ENCODE measurements around the gene LYSMD4. TPM values are rescaled to one million over a fixed set of nuclear protein-coding genes. Genes with fewer than 3 reads are reported as not detected.
A peak's percentile ranks its signal among the peaks of the same experiment; 100 is the strongest.
"Not testable (repeated sequence)": the region's sequence is repeated elsewhere in the genome, so short reads cannot be mapped to it uniquely, and the experiment has no call there.

The LYSMD4 gene
- total and polyA plus RNA-seq, 5 donors from 2014 or later: 4.9 to 14.6 (median 6.6) TPM

DNA sequence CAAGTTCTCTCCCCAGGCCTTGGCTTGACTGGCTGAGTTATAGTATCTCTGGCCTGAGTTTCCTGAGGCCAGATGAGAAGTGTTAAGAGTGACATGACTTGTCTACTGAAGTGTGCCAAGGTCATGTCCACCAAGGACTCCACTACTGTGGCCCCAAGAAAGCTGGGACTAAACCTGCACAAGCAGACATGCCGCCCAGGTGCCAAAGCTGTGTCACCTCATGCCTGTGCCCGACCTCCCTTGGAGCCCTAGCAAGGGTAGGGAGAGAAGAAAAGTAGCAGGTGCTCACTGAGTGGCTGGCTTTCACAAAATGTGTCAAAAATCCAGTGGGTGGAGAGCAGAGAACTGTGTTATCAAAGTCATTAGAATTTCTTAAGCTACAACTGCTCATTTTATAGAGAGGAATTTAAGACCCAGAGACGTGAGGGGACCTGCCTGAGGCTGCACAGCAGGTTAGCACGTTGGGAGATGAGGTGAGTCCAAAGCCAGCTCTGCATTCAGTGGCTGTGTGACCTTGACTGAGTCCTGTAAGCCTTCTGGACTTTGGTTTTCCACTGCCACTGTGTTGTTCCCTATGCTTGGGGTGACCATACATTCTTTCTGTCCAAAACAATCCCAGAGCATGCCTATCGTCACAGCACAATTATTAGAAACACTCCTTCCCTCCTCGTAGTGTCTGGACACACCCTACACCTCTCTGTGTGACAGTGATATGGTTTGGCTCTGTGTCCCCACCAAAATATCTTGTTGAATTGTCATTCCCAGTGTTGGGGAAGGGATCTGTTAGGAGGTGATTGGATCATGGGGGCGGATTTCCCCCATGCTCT lies 5.0 kb upstream of the LYSMD4 start:
- H3K36me3 ChIP-seq (ENCODE audit: control insufficient read depth, insufficient read depth, low read length): no peaks in the 10 kb centered on the region
- H3K27me3 ChIP-seq (ENCODE audit: control insufficient read depth, insufficient read depth, low read length): no peaks in the 10 kb centered on the region
- H3K27me3 Mint-ChIP-seq: peaks cover 11% of the 10 kb centered on the region
- H3K4me1 Mint-ChIP-seq: peaks cover 0 to 5% (median 4%) of the 10 kb centered on the region in 4 donors
- no peak overlapping the region for H3K27ac Mint-ChIP-seq
- no peaks in the 10 kb centered on the region for H3K9me3 ChIP-seq (ENCODE audit: control insufficient read depth in 2 of 2, low read length in 2 of 2)
- H3K4me3 ChIP-seq (ENCODE audit: low read depth, low read length): no peak overlapping the region
- no peak overlapping the region for H3K27ac ChIP-seq (ENCODE audit: insufficient read depth, low read length, poor library complexity, severe bottlenecking)
- no peak for DNase-seq
- ATAC-seq (ENCODE audit: low read depth in 2 of 2): no peak
- peaks cover 4% of the 10 kb centered on the region for H3K4me1 ChIP-seq (ENCODE audit: control insufficient read depth, insufficient read depth, low read length, poor library complexity, severe bottlenecking)
- H3K4me3 Mint-ChIP-seq: no peak overlapping the region
- H3K9me3 Mint-ChIP-seq: no peaks in the 10 kb centered on the region
- H3K36me3 Mint-ChIP-seq: no peaks in the 10 kb centered on the region

- DNase-seq: no peak
- Mint-ChIP-seq H3K4me1 (peaks cover 3 to 13% (median 4%) of the 10 kb centered on the region in 4 donors), H3K4me3 (no peak overlapping the region), H3K36me3 (no peaks in the 10 kb centered on the region), H3K9me3 (no peaks in the 10 kb centered on the region), H3K27me3 (peaks cover 11% of the 10 kb centered on the region), H3K27ac (no peak overlapping the region)
- Histone ChIP-seq H3K4me1 (ENCODE audit: control insufficient read depth, insufficient read depth, low read length, poor library complexity, severe bottlenecking) (peaks cover 15% of the 10 kb centered on the region), H3K27ac (ENCODE audit: insufficient read depth, low read length, poor library complexity, severe bottlenecking) (no peak overlapping the region), H3K36me3 (ENCODE audit: control insufficient read depth, insufficient read depth, low read length) (no peaks in the 10 kb centered on the region), H3K4me3 (ENCODE audit: low read depth, low read length) (no peak overlapping the region), H3K9me3 (ENCODE audit: control insufficient read depth in 2 of 2, low read length in 2 of 2) (no peaks in the 10 kb centered on the region), H3K27me3 (ENCODE audit: control insufficient read depth, insufficient read depth, low read length) (no peaks in the 10 kb centered on the region)
- ATAC-seq (ENCODE audit: low read depth in 2 of 2): no peak
These were observed 3.5 kb upstream of the LYSMD4 start for GRCh38 chr15:99736702-99737101.

GRCh38 chr15:99735868-99736267 lies 2.6 kb upstream of the LYSMD4 start:
- Histone ChIP-seq H3K27me3 (ENCODE audit: control insufficient read depth, insufficient read depth, low read length) (no peaks in the 10 kb centered on the region), H3K4me1 (ENCODE audit: control insufficient read depth, insufficient read depth, low read length, poor library complexity, severe bottlenecking) (peaks cover 15% of the 10 kb centered on the region), H3K4me3 (ENCODE audit: low read depth, low read length) (no peak overlapping the region), H3K36me3 (ENCODE audit: control insufficient read depth, insufficient read depth, low read length) (no peaks in the 10 kb centered on the region), H3K9me3 (ENCODE audit: control insufficient read depth in 2 of 2, low read length in 2 of 2) (no peaks in the 10 kb centered on the region), H3K27ac (ENCODE audit: insufficient read depth, low read length, poor library complexity, severe bottlenecking) (no peak overlapping the region)
- H3K9me3 Mint-ChIP-seq: no peaks in the 10 kb centered on the region
- peaks cover 7 to 17% (median 9%) of the 10 kb centered on the region in 4 donors for H3K4me1 Mint-ChIP-seq
- ATAC-seq (ENCODE audit: low read depth in 2 of 2) (no peak), DNase-seq (no peak)
- peak overlapping the region in 2 of 4 donors; percentile 61 to 82 for H3K4me3 Mint-ChIP-seq
- H3K36me3 Mint-ChIP-seq: no peaks in the 10 kb centered on the region
- H3K27ac Mint-ChIP-seq: peak overlapping the region in 1 of 3 donors; percentile 38
- peaks cover 11% of the 10 kb centered on the region for H3K27me3 Mint-ChIP-seq

DNA sequence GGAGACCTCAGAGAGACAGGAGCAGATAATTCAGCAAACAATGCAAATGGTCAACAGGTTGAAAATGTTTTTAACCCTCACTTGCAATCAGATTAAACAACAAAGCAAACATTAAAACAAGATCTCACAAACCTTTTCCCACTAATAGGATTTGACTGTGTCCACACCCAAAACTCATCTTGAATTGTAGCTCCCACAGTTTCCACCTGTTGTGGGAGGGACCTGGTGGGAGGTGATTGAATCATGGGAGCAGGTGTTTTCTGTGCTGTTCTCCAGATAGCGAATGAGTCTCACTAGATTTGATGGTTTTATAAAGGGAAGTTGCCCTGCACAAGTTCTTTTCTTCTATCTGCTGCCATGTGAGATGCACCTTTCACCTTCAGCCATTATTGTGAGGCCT lies 1.3 kb upstream of the LYSMD4 start:
- no peaks in the 10 kb centered on the region for H3K36me3 ChIP-seq (ENCODE audit: control insufficient read depth, insufficient read depth, low read length)
- H3K27me3 Mint-ChIP-seq: peaks cover 11% of the 10 kb centered on the region
- no peaks in the 10 kb centered on the region for H3K36me3 Mint-ChIP-seq
- DNase-seq (no peak), ATAC-seq (ENCODE audit: low read depth in 2 of 2) (no peak)
- H3K27ac ChIP-seq (ENCODE audit: insufficient read depth, low read length, poor library complexity, severe bottlenecking): no peak overlapping the region
- peak overlapping the region; percentile 33 to 82 (median 59) for H3K4me3 Mint-ChIP-seq
- H3K4me3 ChIP-seq (ENCODE audit: low read depth, low read length): no peak overlapping the region
- H3K4me1 ChIP-seq (ENCODE audit: control insufficient read depth, insufficient read depth, low read length, poor library complexity, severe bottlenecking): peaks cover 15% of the 10 kb centered on the region
- H3K27ac Mint-ChIP-seq: peak overlapping the region; percentile 10 to 94 (median 76)
- no peaks in the 10 kb centered on the region for H3K9me3 ChIP-seq (ENCODE audit: control insufficient read depth in 2 of 2, low read length in 2 of 2)
- H3K27me3 ChIP-seq (ENCODE audit: control insufficient read depth, insufficient read depth, low read length): no peaks in the 10 kb centered on the region
- H3K4me1 Mint-ChIP-seq: peaks cover 12 to 21% (median 16%) of the 10 kb centered on the region in 4 donors
- H3K9me3 Mint-ChIP-seq: no peaks in the 10 kb centered on the region

- H3K4me3 ChIP-seq (ENCODE audit: low read depth, low read length); H3K27me3 ChIP-seq (ENCODE audit: control insufficient read depth, insufficient read depth, low read length); ATAC-seq (ENCODE audit: low read depth in 2 of 2); H3K36me3 ChIP-seq (ENCODE audit: control insufficient read depth, insufficient read depth, low read length); DNase-seq; H3K9me3 ChIP-seq (ENCODE audit: control insufficient read depth in 2 of 2, low read length in 2 of 2); H3K9me3 Mint-ChIP-seq; H3K36me3 Mint-ChIP-seq: not testable (repeated sequence)
- peak overlapping the region; percentile 94 to 98 (median 96) for H3K27ac Mint-ChIP-seq
- H3K4me1 Mint-ChIP-seq: peaks cover 12 to 21% (median 16%) of the 10 kb centered on the region in 4 donors
- H3K27me3 Mint-ChIP-seq: peaks cover 11% of the 10 kb centered on the region
- peak overlapping the region; percentile 83 for H3K27ac ChIP-seq (ENCODE audit: insufficient read depth, low read length, poor library complexity, severe bottlenecking)
- H3K4me3 Mint-ChIP-seq: peak overlapping the region; percentile 80 to 96 (median 88)
- peaks cover 15% of the 10 kb centered on the region for H3K4me1 ChIP-seq (ENCODE audit: control insufficient read depth, insufficient read depth, low read length, poor library complexity, severe bottlenecking)
These were observed 729 bp upstream of the LYSMD4 start for GRCh38 chr15:99734040-99734291.

DNA sequence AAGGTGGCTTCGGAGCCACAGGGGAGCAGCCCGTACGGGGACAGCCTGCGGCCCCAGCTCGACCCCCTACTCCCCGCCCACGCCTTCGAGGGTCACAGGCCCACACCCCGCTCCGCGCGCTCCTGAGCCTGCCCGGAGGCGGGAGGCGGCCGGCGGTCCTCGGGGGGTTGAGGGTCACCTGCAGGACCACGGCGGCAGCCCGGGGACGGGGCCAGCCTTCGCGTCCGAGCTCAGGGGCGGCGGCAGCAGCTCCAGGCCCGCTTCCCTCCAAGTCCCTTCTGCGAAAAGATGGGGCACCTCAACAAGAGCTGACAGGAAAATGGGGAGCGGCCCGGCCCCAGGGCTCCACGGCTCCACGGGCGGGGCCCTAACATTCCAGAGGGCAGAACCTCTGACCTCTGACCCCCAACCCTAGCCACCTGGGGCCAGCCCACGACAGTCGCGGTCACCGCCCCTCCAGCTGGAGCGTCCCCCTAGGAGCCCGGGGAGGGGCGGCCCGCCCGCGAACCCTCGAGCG lies 428 bp downstream of the LYSMD4 start:
- H3K27me3 Mint-ChIP-seq: peaks cover 11% of the 10 kb centered on the region
- H3K4me1 ChIP-seq (ENCODE audit: control insufficient read depth, insufficient read depth, low read length, poor library complexity, severe bottlenecking): peaks cover 15% of the 10 kb centered on the region
- ATAC-seq (ENCODE audit: low read depth in 2 of 2): no peak

GRCh38 chr15:99732124-99732750 lies 1.0 kb downstream of the LYSMD4 start:
- no peaks in the 10 kb centered on the region for H3K9me3 ChIP-seq (ENCODE audit: control insufficient read depth in 2 of 2, low read length in 2 of 2)
- Mint-ChIP-seq H3K4me1 (peaks cover 12 to 21% (median 16%) of the 10 kb centered on the region in 4 donors), H3K9me3 (no peaks in the 10 kb centered on the region), H3K27me3 (peaks cover 11% of the 10 kb centered on the region), H3K4me3 (peak overlapping the region; percentile 90 to 96 (median 92)), H3K27ac (peak overlapping the region; percentile 60 to 82 (median 67)), H3K36me3 (peaks cover 3% of the 10 kb centered on the region)
- no peak for DNase-seq
- H3K4me1 ChIP-seq (ENCODE audit: control insufficient read depth, insufficient read depth, low read length, poor library complexity, severe bottlenecking): peaks cover 15% of the 10 kb centered on the region
- no peak for ATAC-seq (ENCODE audit: low read depth in 2 of 2)
- H3K36me3 ChIP-seq (ENCODE audit: control insufficient read depth, insufficient read depth, low read length): peaks cover 12% of the 10 kb centered on the region
- no peaks in the 10 kb centered on the region for H3K27me3 ChIP-seq (ENCODE audit: control insufficient read depth, insufficient read depth, low read length)
- peak overlapping the region; percentile 75 for H3K4me3 ChIP-seq (ENCODE audit: low read depth, low read length)
- H3K27ac ChIP-seq (ENCODE audit: insufficient read depth, low read length, poor library complexity, severe bottlenecking): peak overlapping the region; percentile 71

More for the DNA sequence above, 428 bp downstream of the LYSMD4 start:
- Histone ChIP-seq H3K27ac (ENCODE audit: insufficient read depth, low read length, poor library complexity, severe bottlenecking) (peak overlapping the region; percentile 71), H3K27me3 (ENCODE audit: control insufficient read depth, insufficient read depth, low read length) (no peaks in the 10 kb centered on the region), H3K4me3 (ENCODE audit: low read depth, low read length) (peak overlapping the region; percentile 75), H3K36me3 (ENCODE audit: control insufficient read depth, insufficient read depth, low read length) (peaks cover 12% of the 10 kb centered on the region), H3K9me3 (ENCODE audit: control insufficient read depth in 2 of 2, low read length in 2 of 2) (no peaks in the 10 kb centered on the region)
- peaks cover 12 to 21% (median 16%) of the 10 kb centered on the region in 4 donors for H3K4me1 Mint-ChIP-seq
- peak overlapping the region; percentile 60 to 82 (median 67) for H3K27ac Mint-ChIP-seq
- H3K4me3 Mint-ChIP-seq: peak overlapping the region; percentile 90 to 96 (median 92)
- H3K36me3 Mint-ChIP-seq: no peaks in the 10 kb centered on the region
- H3K9me3 Mint-ChIP-seq: no peaks in the 10 kb centered on the region
- no peak for DNase-seq

Data from CD4-positive, CD25-positive, alpha-beta regulatory T cell (primary cell).